Tibial artery (tissue), 4 donors: ENCODE measurements around the gene POLE3.

ENCODE experiments used
- DNase-seq, 2 donors: peaks; one replicate each; pipeline ENCODE4 v3.0.0-alpha.2; 2019
- H3K27ac ChIP-seq, 2 donors: fragments of 200-600 bp; sonication (generic) in 1 of 2; 1 replicate in 1 of 2; 2 replicates in 1 of 2; pipeline ENCODE4 v1.5.1; 2018 to 2019; ENCODE audit warnings: mild to moderate bottlenecking in 1 of 2
- H3K27me3 ChIP-seq, 2 donors: fragments of 200-600 bp; sonication (generic) in 1 of 2; one replicate each; pipeline versions ENCODE4 v1.5.1 to v1.6.0; 2016 to 2019
- H3K36me3 ChIP-seq, 3 donors: fragments of 200-600 bp; sonication (generic) in 2 of 3; one replicate each; pipeline ENCODE4 v1.5.1; 2016 to 2019; ENCODE audit warnings: mild to moderate bottlenecking in 2 of 3
- H3K4me1 ChIP-seq, 4 donors: fragments of 200-600 bp; sonication (generic) in 2 of 4; 1 replicate in 3 of 4; 2 replicates in 1 of 4; pipeline ENCODE4 v1.5.1; 2016 to 2019
- H3K4me3 ChIP-seq, 2 donors: fragments of 200-600 bp; sonication (generic) in 1 of 2; 1 replicate in 1 of 2; 2 replicates in 1 of 2; pipeline ENCODE4 v1.5.1; 2018 to 2019; ENCODE audit warnings: mild to moderate bottlenecking in 2 of 2
- H3K9me3 ChIP-seq, 3 donors: fragments of 200-600 bp; sonication (generic) in 1 of 3; one replicate each; pipeline ENCODE4 v1.5.1; 2016 to 2019
- CTCF ChIP-seq, 2 experiments: fragments of 200-600 bp in 1 of 2; fragments of 450-650 bp in 1 of 2; IDR thresholded peaks; one replicate each; pipeline ENCODE4 v1.5.1; 2017 to 2019; ENCODE audit warnings: antibody characterized with exemption in 2 of 2, mild to moderate bottlenecking in 1 of 2, moderate library complexity in 1 of 2
- intact Hi-C: fragments of 100-400 bp; cut with DNase I; formaldehyde crosslinking; loops from one replicate; pipeline ENCODE4 v1.15.0; 2023; ENCODE audit warnings: low total_unique reads

Gene POLE3, protein sequence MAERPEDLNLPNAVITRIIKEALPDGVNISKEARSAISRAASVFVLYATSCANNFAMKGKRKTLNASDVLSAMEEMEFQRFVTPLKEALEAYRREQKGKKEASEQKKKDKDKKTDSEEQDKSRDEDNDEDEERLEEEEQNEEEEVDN

GRCh38 chr9:113410207-113410864, at the start of gene POLE3, which contains the start of gene C9orf43:
POLE3 (minus strand) TSS chr9:113410675; CDS start chr9:113410293, 382 bp downstream.
C9orf43 (plus strand) TSS chr9:113410747; CDS start chr9:113413494, 2,747 bp downstream.
- peak within 1 kb of the TSS; percentile 68 to 86 for H3K4me3 ChIP-seq
- intact Hi-C loops = no loop called here

GRCh38 chr9:113456235-113456634, 45.8 kb upstream of the POLE3 start:
- Histone ChIP-seq H3K27ac (peak overlapping the region; percentile 83 to 89), H3K4me3 (no peak overlapping the region), H3K4me1 (peaks cover 3 to 56% (median 36%) of the 10 kb centered on the region in 4 donors), H3K36me3 (no peaks in the 10 kb centered on the region), H3K9me3 (no peaks in the 10 kb centered on the region), H3K27me3 (no peaks in the 10 kb centered on the region)
- no peak for DNase-seq
- intact Hi-C loops = no loop called here
- no peak for TF ChIP-seq CTCF (IDR thresholded peaks at IDR 0.05)

More at GRCh38 chr9:113410207-113410864, at the start of gene POLE3, which contains the start of gene C9orf43:
- Histone ChIP-seq H3K9me3 (no peaks in the 10 kb centered on the region), H3K27me3 (no peaks in the 10 kb centered on the region), H3K4me1 (peaks cover 0 to 20% (median 12%) of the 10 kb centered on the region in 4 donors), H3K27ac (peak within 1 kb of the TSS; percentile 93 to 94), H3K36me3 (peaks cover 0 to 18% (median 17%) of the 10 kb centered on the region in 3 donors)
- TF ChIP-seq CTCF (IDR thresholded peaks at IDR 0.05) = no peak
- DNase-seq = peak; percentile 95 to 97

- H3K27me3 ChIP-seq = no peaks in the 10 kb centered on the region
- no peak for TF ChIP-seq CTCF (IDR thresholded peaks at IDR 0.05)
- peaks cover 3 to 67% (median 36%) of the 10 kb centered on the region in 4 donors for H3K4me1 ChIP-seq
- H3K9me3 ChIP-seq = no peaks in the 10 kb centered on the region
- peak overlapping the region in 1 of 2 donors; percentile 3 for H3K4me3 ChIP-seq
- H3K36me3 ChIP-seq = no peaks in the 10 kb centered on the region
- intact Hi-C loops = loop anchor here (1.0 kb wide), 1 partner anchor 110 kb away; no protein-coding TSS in a partner anchor
- peak overlapping the region; percentile 83 to 89 for H3K27ac ChIP-seq
- peak; percentile 52 to 83 for DNase-seq
These were observed 44.7 kb upstream of the POLE3 start for GRCh38 chr9:113454914-113455761.

- intact Hi-C loops = no loop called here
- H3K27me3 ChIP-seq = no peaks in the 10 kb centered on the region
These were observed 41.7 kb upstream of the POLE3 start for GRCh38 chr9:113452113-113452605.

More at GRCh38 chr9:113452113-113452605, 41.7 kb upstream of the POLE3 start:
- H3K4me1 ChIP-seq = peaks cover 3 to 84% (median 34%) of the 10 kb centered on the region in 4 donors
- H3K4me3 ChIP-seq = no peak overlapping the region
- H3K9me3 ChIP-seq = no peaks in the 10 kb centered on the region
- no peaks in the 10 kb centered on the region for H3K36me3 ChIP-seq
- DNase-seq = no peak
- TF ChIP-seq CTCF (IDR thresholded peaks at IDR 0.05) = no peak
- H3K27ac ChIP-seq = peak overlapping the region; percentile 30 to 68
